Panc1 (cell line): ENCODE results near the gene NKX2-1. TPM values are rescaled to one million over a fixed set of nuclear protein-coding genes. Genes with fewer than 3 reads are reported as not detected.

Experiments used
- ATAC-seq: fragments of 200-7000 bp; cut with Tn5 transposase; 2 replicates; pipeline ENCODE4 v1.9.1; 2020; ENCODE audit warnings: mild to moderate bottlenecking, moderate library complexity
- BruUV-seq: library from RNA; stranded (reverse); fragments of 400-500 nt; replicated peaks from 2 replicates; lab custom pipeline; 2021; lab: Mats Ljungman, UMichigan
- CTCF ChIA-PET: fragments of 300-600 bp; sonication (Branson Sonifier 250); formaldehyde crosslinking; loops from one replicate; lab custom pipeline; 2022; ENCODE audit warnings: antibody characterized with exemption; lab: Charles Lee
- POLR2A ChIA-PET: fragments of 300-600 bp; sonication (Branson Sonifier 250); formaldehyde crosslinking; loops from one replicate; lab custom pipeline; 2022; ENCODE audit warnings: antibody characterized with exemption; lab: Charles Lee
- DNase-seq: peaks from one replicate; pipeline ENCODE4 v3.0.0-alpha.2; 2010; ENCODE audit warnings: low read depth, low spot score
- H3K27ac ChIP-seq: 2 replicates; pipeline ENCODE4 v1.5.1; 2011; ENCODE audit warnings: mild to moderate bottlenecking, low read length, inconsistent platforms
- H3K27me3 ChIP-seq: fragments of 200-500 bp; sonication (Bioruptor generic); 2 replicates; pipeline ENCODE4 v1.6.0; 2014; ENCODE audit warnings: low read length, inconsistent platforms; ENCODE audit not compliant: control insufficient read depth, insufficient read depth
- H3K36me3 ChIP-seq: fragments of 200-500 bp; sonication (Bioruptor generic); 2 replicates; pipeline ENCODE4 v1.5.1; 2014; ENCODE audit warnings: inconsistent platforms, mild to moderate bottlenecking, low read length, moderate library complexity; ENCODE audit not compliant: control insufficient read depth, insufficient read depth
- H3K4me1 ChIP-seq: 2 replicates; pipeline ENCODE4 v1.5.1; 2011; ENCODE audit warnings: inconsistent platforms, mild to moderate bottlenecking, low read length, moderate library complexity; ENCODE audit not compliant: control insufficient read depth, insufficient read depth
- H3K4me3 ChIP-seq, 2 experiments: 2 replicates each; pipeline ENCODE4 v1.5.1; 2011 to 2012; ENCODE audit warnings: low read depth in 2 of 2, low read length in 2 of 2, mild to moderate bottlenecking in 2 of 2, inconsistent platforms in 1 of 2, moderate library complexity in 1 of 2
- H3K9me3 ChIP-seq: fragments of 200-500 bp; sonication (Bioruptor generic); 2 replicates; pipeline ENCODE4 v1.5.1; 2014; ENCODE audit warnings: low read depth, mild to moderate bottlenecking, inconsistent platforms, low read length, moderate library complexity; ENCODE audit not compliant: control insufficient read depth, insufficient read depth
- POLR2AphosphoS5 ChIP-seq: IDR thresholded peaks from 2 replicates; pipeline ENCODE4 v1.6.1; 2012; ENCODE audit warnings: mild to moderate bottlenecking, low read depth, low read length, moderate library complexity
- SIN3A ChIP-seq: IDR thresholded peaks from 2 replicates; pipeline ENCODE4 v1.6.1; 2012; ENCODE audit warnings: low read depth, mild to moderate bottlenecking, low read length, moderate library complexity, borderline replicate concordance; ENCODE audit not compliant: insufficient read depth
- TCF7L2 ChIP-seq: IDR thresholded peaks from 2 replicates; pipeline ENCODE4 v1.6.1; 2011; ENCODE audit warnings: mild to moderate bottlenecking, low read depth, low read length, inconsistent platforms
- in situ Hi-C: cut with HindIII; loops from 2 replicates; pipeline ENCODE4 v1.10.0; 2016; ENCODE audit warnings: low sequenced_read_pairs, low pct_unique_long_range_greater_than_20kb
- intact Hi-C: fragments of 100-400 bp; cut with micrococcal nuclease; formaldehyde crosslinking; loops from one replicate; pipeline ENCODE4 v1.10.0; 2022; ENCODE audit not compliant: unreplicated experiment
- total RNA-seq: library from RNA; stranded (reverse); gene quantifications from one replicate; pipeline ENCODE4 v1.2.1, GENCODE V29; 2021; ENCODE audit not compliant: unreplicated experiment
- TF ChIP-seq, protein P1 (sequence below), 2 experiments: IDR thresholded peaks; 2 replicates each; pipeline ENCODE4 v1.6.1; 2011 to 2012; ENCODE audit warnings: low read depth in 2 of 2, control low read depth in 1 of 2, low read length in 1 of 2, mild to moderate bottlenecking in 1 of 2, moderate library complexity in 1 of 2; ENCODE audit not compliant: insufficient read depth in 1 of 2
- TF ChIP-seq, protein P2 (sequence below): fragments of 450-650 bp; IDR thresholded peaks from 2 replicates; pipeline ENCODE4 v1.5.1; 2017; ENCODE audit warnings: mild to moderate bottlenecking

NKX2-1 gene
- total RNA-seq, 1 experiment from 2014 or later: 0.13 TPM

GRCh38 chr14:36522972-36523715, 3.1 kb upstream of the NKX2-1 start:
- intact Hi-C loops: no loop called here
- no peak for ATAC-seq
- no peak overlapping the region for H3K27ac ChIP-seq
- in situ Hi-C loops: no loop called here
- H3K27me3 ChIP-seq: peaks cover 4% of the 10 kb centered on the region; the same call in 1 of the 2 replicates
- no peak for DNase-seq
- H3K4me3 ChIP-seq: no peak overlapping the region
- BruUV-seq: no TSS peak
- H3K9me3 ChIP-seq: no peaks in the 10 kb centered on the region
- no peaks in the 10 kb centered on the region for H3K36me3 ChIP-seq
- TF ChIP-seq, protein P1, sequence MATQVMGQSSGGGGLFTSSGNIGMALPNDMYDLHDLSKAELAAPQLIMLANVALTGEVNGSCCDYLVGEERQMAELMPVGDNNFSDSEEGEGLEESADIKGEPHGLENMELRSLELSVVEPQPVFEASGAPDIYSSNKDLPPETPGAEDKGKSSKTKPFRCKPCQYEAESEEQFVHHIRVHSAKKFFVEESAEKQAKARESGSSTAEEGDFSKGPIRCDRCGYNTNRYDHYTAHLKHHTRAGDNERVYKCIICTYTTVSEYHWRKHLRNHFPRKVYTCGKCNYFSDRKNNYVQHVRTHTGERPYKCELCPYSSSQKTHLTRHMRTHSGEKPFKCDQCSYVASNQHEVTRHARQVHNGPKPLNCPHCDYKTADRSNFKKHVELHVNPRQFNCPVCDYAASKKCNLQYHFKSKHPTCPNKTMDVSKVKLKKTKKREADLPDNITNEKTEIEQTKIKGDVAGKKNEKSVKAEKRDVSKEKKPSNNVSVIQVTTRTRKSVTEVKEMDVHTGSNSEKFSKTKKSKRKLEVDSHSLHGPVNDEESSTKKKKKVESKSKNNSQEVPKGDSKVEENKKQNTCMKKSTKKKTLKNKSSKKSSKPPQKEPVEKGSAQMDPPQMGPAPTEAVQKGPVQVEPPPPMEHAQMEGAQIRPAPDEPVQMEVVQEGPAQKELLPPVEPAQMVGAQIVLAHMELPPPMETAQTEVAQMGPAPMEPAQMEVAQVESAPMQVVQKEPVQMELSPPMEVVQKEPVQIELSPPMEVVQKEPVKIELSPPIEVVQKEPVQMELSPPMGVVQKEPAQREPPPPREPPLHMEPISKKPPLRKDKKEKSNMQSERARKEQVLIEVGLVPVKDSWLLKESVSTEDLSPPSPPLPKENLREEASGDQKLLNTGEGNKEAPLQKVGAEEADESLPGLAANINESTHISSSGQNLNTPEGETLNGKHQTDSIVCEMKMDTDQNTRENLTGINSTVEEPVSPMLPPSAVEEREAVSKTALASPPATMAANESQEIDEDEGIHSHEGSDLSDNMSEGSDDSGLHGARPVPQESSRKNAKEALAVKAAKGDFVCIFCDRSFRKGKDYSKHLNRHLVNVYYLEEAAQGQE (IDR thresholded peaks at IDR 0.05; ENCODE audit: insufficient read depth in 1 of 2, low read depth in 2 of 2, low read length in 1 of 2): no peak
- TF ChIP-seq POLR2AphosphoS5: no peak
- no peak for TF ChIP-seq SIN3A
- no peak for TF ChIP-seq TCF7L2
- TF ChIP-seq, protein P2, sequence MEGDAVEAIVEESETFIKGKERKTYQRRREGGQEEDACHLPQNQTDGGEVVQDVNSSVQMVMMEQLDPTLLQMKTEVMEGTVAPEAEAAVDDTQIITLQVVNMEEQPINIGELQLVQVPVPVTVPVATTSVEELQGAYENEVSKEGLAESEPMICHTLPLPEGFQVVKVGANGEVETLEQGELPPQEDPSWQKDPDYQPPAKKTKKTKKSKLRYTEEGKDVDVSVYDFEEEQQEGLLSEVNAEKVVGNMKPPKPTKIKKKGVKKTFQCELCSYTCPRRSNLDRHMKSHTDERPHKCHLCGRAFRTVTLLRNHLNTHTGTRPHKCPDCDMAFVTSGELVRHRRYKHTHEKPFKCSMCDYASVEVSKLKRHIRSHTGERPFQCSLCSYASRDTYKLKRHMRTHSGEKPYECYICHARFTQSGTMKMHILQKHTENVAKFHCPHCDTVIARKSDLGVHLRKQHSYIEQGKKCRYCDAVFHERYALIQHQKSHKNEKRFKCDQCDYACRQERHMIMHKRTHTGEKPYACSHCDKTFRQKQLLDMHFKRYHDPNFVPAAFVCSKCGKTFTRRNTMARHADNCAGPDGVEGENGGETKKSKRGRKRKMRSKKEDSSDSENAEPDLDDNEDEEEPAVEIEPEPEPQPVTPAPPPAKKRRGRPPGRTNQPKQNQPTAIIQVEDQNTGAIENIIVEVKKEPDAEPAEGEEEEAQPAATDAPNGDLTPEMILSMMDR: no peak
- ChIA-PET POLR2A (no interaction called here), CTCF (no interaction called here)
- H3K4me1 ChIP-seq: no peaks in the 10 kb centered on the region; the same call in 1 of the 2 replicates

- intact Hi-C loops: no loop called here
- DNase-seq: no peak
- POLR2A ChIA-PET: no interaction called here
- in situ Hi-C loops: no loop called here
- Histone ChIP-seq H3K27me3 (peaks cover 4% of the 10 kb centered on the region; the same call in 1 of the 2 replicates), H3K27ac (no peak overlapping the region), H3K4me1 (no peaks in the 10 kb centered on the region; the same call in 1 of the 2 replicates), H3K9me3 (no peaks in the 10 kb centered on the region), H3K36me3 (no peaks in the 10 kb centered on the region), H3K4me3 (no peak overlapping the region)
- no peak for ATAC-seq
- no peak for TF ChIP-seq SIN3A
- TF ChIP-seq, protein P2: no peak
- TF ChIP-seq, protein P1 (IDR thresholded peaks at IDR 0.05; ENCODE audit: insufficient read depth in 1 of 2, low read depth in 2 of 2, low read length in 1 of 2): no peak
- BruUV-seq: no TSS peak
- CTCF ChIA-PET: interaction anchor here (0.5 kb wide), 1 partner anchor 60 kb away, joined by 4 read pairs; no protein-coding TSS in a partner anchor
Observed at GRCh38 chr14:36522347-36522971, 2.4 kb upstream of the NKX2-1 start.
